ENCODE measurements around the gene MEI1.

- TF ChIP-seq, protein P1, sequence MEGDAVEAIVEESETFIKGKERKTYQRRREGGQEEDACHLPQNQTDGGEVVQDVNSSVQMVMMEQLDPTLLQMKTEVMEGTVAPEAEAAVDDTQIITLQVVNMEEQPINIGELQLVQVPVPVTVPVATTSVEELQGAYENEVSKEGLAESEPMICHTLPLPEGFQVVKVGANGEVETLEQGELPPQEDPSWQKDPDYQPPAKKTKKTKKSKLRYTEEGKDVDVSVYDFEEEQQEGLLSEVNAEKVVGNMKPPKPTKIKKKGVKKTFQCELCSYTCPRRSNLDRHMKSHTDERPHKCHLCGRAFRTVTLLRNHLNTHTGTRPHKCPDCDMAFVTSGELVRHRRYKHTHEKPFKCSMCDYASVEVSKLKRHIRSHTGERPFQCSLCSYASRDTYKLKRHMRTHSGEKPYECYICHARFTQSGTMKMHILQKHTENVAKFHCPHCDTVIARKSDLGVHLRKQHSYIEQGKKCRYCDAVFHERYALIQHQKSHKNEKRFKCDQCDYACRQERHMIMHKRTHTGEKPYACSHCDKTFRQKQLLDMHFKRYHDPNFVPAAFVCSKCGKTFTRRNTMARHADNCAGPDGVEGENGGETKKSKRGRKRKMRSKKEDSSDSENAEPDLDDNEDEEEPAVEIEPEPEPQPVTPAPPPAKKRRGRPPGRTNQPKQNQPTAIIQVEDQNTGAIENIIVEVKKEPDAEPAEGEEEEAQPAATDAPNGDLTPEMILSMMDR (IDR thresholded peaks at IDR 0.05): no peak
- no peak for TF ChIP-seq ZFX (IDR thresholded peaks at IDR 0.05; ENCODE audit: borderline replicate concordance)
These were observed 11.4 kb upstream of the MEI1 start for GRCh38 chr22:41687901-41688364.

All from 22Rv1 (cell line).